Esophagus squamous epithelium (tissue), 5 donors: ENCODE measurements around the gene HSD17B4. TPM values are rescaled to one million over a fixed set of nuclear protein-coding genes. Genes with fewer than 3 reads are reported as not detected.
A peak's percentile ranks its signal among the peaks of the same experiment; 100 is the strongest.

Experiments
- DNase-seq: peaks from one replicate; lab custom pipeline; 2025; lab: John Stamatoyannopoulos, UW
- H3K27ac ChIP-seq, 4 donors: fragments of 200-600 bp; sonication (generic); one replicate each; pipeline ENCODE4 v1.5.1; 2016 to 2019; ENCODE audit warnings: mild to moderate bottlenecking in 1 of 4
- H3K27me3 ChIP-seq, 4 donors: fragments of 200-600 bp; sonication (generic); 1 replicate in 3 of 4; 2 replicates in 1 of 4; pipeline versions ENCODE4 v1.5.1 to v1.6.0; 2017 to 2021; ENCODE audit warnings: antibody characterized with exemption in 1 of 4
- H3K36me3 ChIP-seq, 3 donors: fragments of 200-600 bp; sonication (generic); one replicate each; pipeline ENCODE4 v1.5.1; 2016 to 2019
- H3K4me1 ChIP-seq, 3 donors: fragments of 200-600 bp; sonication (generic); one replicate each; pipeline ENCODE4 v1.5.1; 2017 to 2019
- H3K4me3 ChIP-seq, 4 donors: fragments of 200-600 bp; sonication (generic); 1 replicate in 3 of 4; 2 replicates in 1 of 4; pipeline ENCODE4 v1.5.1; 2016 to 2019; ENCODE audit warnings: mild to moderate bottlenecking in 2 of 4, moderate library complexity in 1 of 4
- H3K9me3 ChIP-seq, 3 donors: fragments of 200-600 bp; sonication (generic); one replicate each; pipeline ENCODE4 v1.5.1; 2016 to 2019
- CTCF ChIP-seq, 6 experiments: fragments of 450-650 bp in 4 of 6; fragments of 200-600 bp in 2 of 6; sonication (generic) in 2 of 6; IDR thresholded peaks; one replicate each; pipeline ENCODE4 v1.5.1; 2016 to 2019; ENCODE audit warnings: antibody characterized with exemption in 6 of 6, mild to moderate bottlenecking in 4 of 6, moderate library complexity in 4 of 6
- POLR2A ChIP-seq, 4 donors: fragments of 450-650 bp; IDR thresholded peaks; one replicate each; pipeline ENCODE4 v1.6.1; 2017; ENCODE audit warnings: antibody characterized with exemption in 4 of 4, mild to moderate bottlenecking in 4 of 4, moderate library complexity in 3 of 4
- WGBS, 2 donors: methylation state at CpG; one replicate each; pipeline ENCODE4 v1.1.5; 2018; 5-methylcytosine and 5-hydroxymethylcytosine counted together
- intact Hi-C: fragments of 100-400 bp; cut with DNase I; formaldehyde crosslinking; loops from one replicate; pipeline ENCODE4 v1.15.0; 2022
- total RNA-seq, 4 donors: library from RNA; depleted of rRNA; stranded (reverse); fragments of >200 nt; gene quantifications; one replicate each; pipeline ENCODE4 v1.1.0, GENCODE V29; 2016
- donor health status: DM: yes; HTN: yes; CAD: no.

Gene HSD17B4
- total RNA-seq, 4 donors from 2014 or later: 108 to 216 (median 141) TPM

- no peak for TF ChIP-seq POLR2A (IDR thresholded peaks at IDR 0.05)
- no peak for TF ChIP-seq CTCF (IDR thresholded peaks at IDR 0.05)
- DNase-seq: no peak
- H3K27me3 ChIP-seq: no peaks in the 10 kb centered on the region
- intact Hi-C loops: no loop called here
- peaks cover 0 to 26% (median 0%) of the 10 kb centered on the region in 3 donors for H3K4me1 ChIP-seq
- no peak overlapping the region for H3K27ac ChIP-seq
- H3K36me3 ChIP-seq: peaks cover 0 to 69% (median 0%) of the 10 kb centered on the region in 3 donors
- 80% methylated on average over 1 of the region's 1 CpG for WGBS, 2 donors
- no peaks in the 10 kb centered on the region for H3K9me3 ChIP-seq
- H3K4me3 ChIP-seq: no peak overlapping the region
Observed at GRCh38 chr5:119521232-119521631, 68.9 kb downstream of the HSD17B4 start.

GRCh38 chr5:119522841-119523240 is 70.5 kb downstream of the HSD17B4 start:
- H3K27ac ChIP-seq: no peak overlapping the region
- H3K36me3 ChIP-seq: peaks cover 0 to 62% (median 0%) of the 10 kb centered on the region in 3 donors
- H3K4me1 ChIP-seq: peaks cover 0 to 36% (median 5%) of the 10 kb centered on the region in 3 donors
- no peaks in the 10 kb centered on the region for H3K27me3 ChIP-seq
- WGBS, 2 donors: 80 to 84% methylated on average over 1 of the region's 1 CpG
- no peak for DNase-seq
- TF ChIP-seq CTCF (IDR thresholded peaks at IDR 0.05) (no peak), POLR2A (IDR thresholded peaks at IDR 0.05) (no peak)
- intact Hi-C loops: no loop called here
- H3K4me3 ChIP-seq: no peak overlapping the region
- H3K9me3 ChIP-seq: no peaks in the 10 kb centered on the region

GRCh38 chr5:119524485-119524884 is 72.2 kb downstream of the HSD17B4 start:
- Histone ChIP-seq H3K27ac (peak overlapping the region in 1 of 4 donors; percentile 32), H3K4me1 (peaks cover 0 to 41% (median 5%) of the 10 kb centered on the region in 3 donors), H3K27me3 (no peaks in the 10 kb centered on the region), H3K36me3 (peaks cover 0 to 57% (median 0%) of the 10 kb centered on the region in 3 donors), H3K9me3 (no peaks in the 10 kb centered on the region), H3K4me3 (no peak overlapping the region)
- DNase-seq: no peak
- 41 to 55% methylated on average over 3 of the region's 3 CpGs for WGBS, 2 donors
- TF ChIP-seq POLR2A (IDR thresholded peaks at IDR 0.05) (no peak), CTCF (IDR thresholded peaks at IDR 0.05) (no peak)
- intact Hi-C loops: no loop called here

GRCh38 chr5:119527351-119527750 is 75.1 kb downstream of the HSD17B4 start:
- Histone ChIP-seq H3K27ac (no peak overlapping the region), H3K4me1 (peaks cover 0 to 41% (median 5%) of the 10 kb centered on the region in 3 donors), H3K27me3 (no peaks in the 10 kb centered on the region), H3K36me3 (peaks cover 0 to 61% (median 0%) of the 10 kb centered on the region in 3 donors), H3K4me3 (no peak overlapping the region), H3K9me3 (no peaks in the 10 kb centered on the region)
- WGBS, 2 donors: 44 to 48% methylated on average over 1 of the region's 1 CpG
- no peak for DNase-seq
- intact Hi-C loops: no loop called here
- no peak for TF ChIP-seq CTCF (IDR thresholded peaks at IDR 0.05)
- no peak for TF ChIP-seq POLR2A (IDR thresholded peaks at IDR 0.05)

- DNase-seq: no peak
- Histone ChIP-seq H3K9me3 (no peaks in the 10 kb centered on the region), H3K27ac (no peak overlapping the region), H3K4me1 (peaks cover 0 to 28% (median 5%) of the 10 kb centered on the region in 3 donors), H3K4me3 (no peak overlapping the region), H3K27me3 (no peaks in the 10 kb centered on the region), H3K36me3 (peaks cover 0 to 73% (median 0%) of the 10 kb centered on the region in 3 donors)
- intact Hi-C loops: no loop called here
- TF ChIP-seq POLR2A (IDR thresholded peaks at IDR 0.05) (no peak), CTCF (IDR thresholded peaks at IDR 0.05) (no peak)
- 90 to 92% methylated on average over 2 of the region's 2 CpGs for WGBS, 2 donors
Observed at GRCh38 chr5:119529811-119530210, 77.5 kb downstream of the HSD17B4 start.
